Karpas-422 (cell line): ENCODE measurements around the gene CELF5. TPM values are rescaled to one million over a fixed set of nuclear protein-coding genes. Genes with fewer than 3 reads are reported as not detected.
"Not testable (repeated sequence)": the region's sequence is repeated elsewhere in the genome, so short reads cannot be mapped to it uniquely, and the experiment has no call there.

Experiments used
- DNase-seq: peaks from one replicate; pipeline ENCODE4 v3.0.0-alpha.2; 2015
- H2AFZ ChIP-seq: fragments of 200-600 bp; sonication (generic); 2 replicates; pipeline ENCODE4 v1.6.1; 2014; ENCODE audit warnings: antibody characterized with exemption, low read length, mixed read lengths
- H3K27ac ChIP-seq: fragments of 200-600 bp; sonication (generic); 2 replicates; pipeline ENCODE4 v1.5.1; 2014; ENCODE audit warnings: mild to moderate bottlenecking, low read length, moderate library complexity
- H3K27me3 ChIP-seq: fragments of 200-600 bp; sonication (generic); 2 replicates; pipeline ENCODE4 v1.6.1; 2014; ENCODE audit warnings: low read length, mixed read lengths
- H3K36me3 ChIP-seq: fragments of 200-600 bp; sonication (generic); 2 replicates; pipeline ENCODE4 v1.6.1; 2014; ENCODE audit warnings: low read length, mixed read lengths; ENCODE audit not compliant: insufficient read depth
- H3K4me1 ChIP-seq: fragments of 200-600 bp; sonication (generic); 2 replicates; pipeline ENCODE4 v1.6.1; 2014; ENCODE audit warnings: mild to moderate bottlenecking, low read length, mixed read lengths
- H3K4me2 ChIP-seq: fragments of 200-600 bp; sonication (generic); 2 replicates; pipeline ENCODE4 v1.6.1; 2014; ENCODE audit warnings: low read length, low read depth, mild to moderate bottlenecking; ENCODE audit not compliant: poor library complexity, severe bottlenecking
- H3K4me3 ChIP-seq: fragments of 200-600 bp; sonication (generic); 2 replicates; pipeline ENCODE4 v1.5.1; 2014; ENCODE audit warnings: mild to moderate bottlenecking, antibody characterized with exemption, low read length, mixed read lengths
- H3K79me2 ChIP-seq: fragments of 200-600 bp; sonication (generic); 2 replicates; pipeline ENCODE4 v1.6.1; 2014; ENCODE audit warnings: mild to moderate bottlenecking, low read length, mixed read lengths
- H3K9ac ChIP-seq: fragments of 200-600 bp; sonication (generic); 2 replicates; pipeline ENCODE4 v1.6.0; 2014; ENCODE audit warnings: low read length
- H3K9me2 ChIP-seq: fragments of 200-600 bp; sonication (generic), shearing (Covaris generic); replicated peaks from 2 replicates; pipeline ENCODE4 v1.6.0; 2014; ENCODE audit warnings: mild to moderate bottlenecking, low read length, moderate library complexity; ENCODE audit not compliant: insufficient read depth
- H3K9me3 ChIP-seq: fragments of 300-700, 200-600 bp; sonication (generic); 2 replicates; pipeline ENCODE4 v1.6.1; 2014; ENCODE audit warnings: low read length, mixed read lengths
- H4K20me1 ChIP-seq: fragments of 200-600 bp; sonication (generic); 2 replicates; pipeline ENCODE4 v1.6.1; 2014; ENCODE audit warnings: mild to moderate bottlenecking, antibody characterized with exemption, low read length, low read depth; ENCODE audit not compliant: insufficient read depth
- total RNA-seq: library from RNA; depleted of rRNA; stranded (reverse); fragments of >200 nt; shearing (Covaris generic); gene quantifications from 2 replicates; pipeline ENCODE4 v1.2.3, GENCODE V29; 2014; ENCODE audit warnings: low replicate concordance

The CELF5 gene
- total RNA-seq, 1 experiment from 2014 or later: not detected

GRCh38 chr19:3188627-3189596, 35.5 kb upstream of the CELF5 start:
- Histone ChIP-seq H3K9me2 (no peaks in the 10 kb centered on the region), H3K36me3 (no peaks in the 10 kb centered on the region), H3K4me1 (peaks cover 16% of the 10 kb centered on the region), H3K9me3 (no peaks in the 10 kb centered on the region), H3K9ac (no peak overlapping the region), H3K4me3 (no peak overlapping the region), H2AFZ (no peak overlapping the region), H3K4me2 (no peak overlapping the region), H4K20me1 (peaks cover 46% of the 10 kb centered on the region), H3K27ac (no peak overlapping the region), H3K79me2 (peaks cover 59% of the 10 kb centered on the region), H3K27me3 (no peaks in the 10 kb centered on the region)
- no peak for DNase-seq

GRCh38 chr19:3189702-3190469, 34.6 kb upstream of the CELF5 start:
- H3K4me2 ChIP-seq: no peak overlapping the region
- DNase-seq: no peak
- peaks cover 53% of the 10 kb centered on the region for H4K20me1 ChIP-seq
- H3K4me3 ChIP-seq: no peak overlapping the region
- no peak overlapping the region for H3K9ac ChIP-seq
- H3K27me3 ChIP-seq: no peaks in the 10 kb centered on the region
- H3K27ac ChIP-seq: no peak overlapping the region
- H3K4me1 ChIP-seq: peaks cover 14% of the 10 kb centered on the region
- peaks cover 59% of the 10 kb centered on the region for H3K79me2 ChIP-seq
- no peak overlapping the region for H2AFZ ChIP-seq
- H3K36me3 ChIP-seq: no peaks in the 10 kb centered on the region
- H3K9me3 ChIP-seq: no peaks in the 10 kb centered on the region
- no peaks in the 10 kb centered on the region for H3K9me2 ChIP-seq

- Histone ChIP-seq H3K36me3 (no peaks in the 10 kb centered on the region), H3K27me3 (no peaks in the 10 kb centered on the region), H3K9ac (no peak overlapping the region), H2AFZ (no peak overlapping the region), H3K9me3 (no peaks in the 10 kb centered on the region), H3K9me2 (no peaks in the 10 kb centered on the region), H3K4me1 (peaks cover 11% of the 10 kb centered on the region), H3K4me3 (no peak overlapping the region), H3K79me2 (peaks cover 59% of the 10 kb centered on the region), H3K4me2 (no peak overlapping the region), H4K20me1 (peaks cover 53% of the 10 kb centered on the region), H3K27ac (no peak overlapping the region)
- no peak for DNase-seq
Observed at GRCh38 chr19:3190470-3190770, 34.0 kb upstream of the CELF5 start.

GRCh38 chr19:3190921-3191805, 33.3 kb upstream of the CELF5 start:
- peaks cover 55% of the 10 kb centered on the region for H3K79me2 ChIP-seq

GRCh38 chr19:3191806-3192104, 32.7 kb upstream of the CELF5 start:
- H3K27ac ChIP-seq, DNase-seq, H3K27me3 ChIP-seq, H3K36me3 ChIP-seq, H3K4me3 ChIP-seq, H2AFZ ChIP-seq, H3K9me2 ChIP-seq, H3K9ac ChIP-seq, H3K4me2 ChIP-seq, H3K9me3 ChIP-seq: not testable (repeated sequence)
- Histone ChIP-seq H3K4me1 (peaks cover 10% of the 10 kb centered on the region), H4K20me1 (peaks cover 44% of the 10 kb centered on the region), H3K79me2 (peaks cover 49% of the 10 kb centered on the region)

More at GRCh38 chr19:3190921-3191805, 33.3 kb upstream of the CELF5 start:
- Histone ChIP-seq H3K9me2 (no peaks in the 10 kb centered on the region), H3K9me3 (no peaks in the 10 kb centered on the region), H3K27ac (no peak overlapping the region), H3K36me3 (no peaks in the 10 kb centered on the region), H3K4me2 (no peak overlapping the region), H2AFZ (no peak overlapping the region), H4K20me1 (peaks cover 50% of the 10 kb centered on the region), H3K9ac (no peak overlapping the region), H3K27me3 (no peaks in the 10 kb centered on the region), H3K4me1 (peaks cover 11% of the 10 kb centered on the region), H3K4me3 (no peak overlapping the region)
- DNase-seq: no peak

GRCh38 chr19:3192228-3192635, 32.2 kb upstream of the CELF5 start:
- Histone ChIP-seq H3K27me3 (no peaks in the 10 kb centered on the region), H2AFZ (no peak overlapping the region), H3K36me3 (no peaks in the 10 kb centered on the region), H4K20me1 (peaks cover 40% of the 10 kb centered on the region), H3K4me1 (peaks cover 5% of the 10 kb centered on the region), H3K4me2 (no peak overlapping the region), H3K9ac (no peak overlapping the region), H3K9me3 (no peaks in the 10 kb centered on the region), H3K27ac (no peak overlapping the region), H3K4me3 (no peak overlapping the region), H3K9me2 (no peaks in the 10 kb centered on the region), H3K79me2 (peaks cover 44% of the 10 kb centered on the region)
- no peak for DNase-seq

- Histone ChIP-seq H3K4me1 (peaks cover under 1% of the 10 kb centered on the region; the same call in 1 of the 2 replicates), H3K27me3 (no peaks in the 10 kb centered on the region), H3K9ac (no peak overlapping the region), H3K36me3 (no peaks in the 10 kb centered on the region), H3K79me2 (peaks cover 40% of the 10 kb centered on the region), H3K9me3 (no peaks in the 10 kb centered on the region), H2AFZ (no peak overlapping the region), H3K4me3 (no peak overlapping the region), H3K9me2 (no peaks in the 10 kb centered on the region), H3K4me2 (no peak overlapping the region), H4K20me1 (peaks cover 35% of the 10 kb centered on the region), H3K27ac (no peak overlapping the region)
- no peak for DNase-seq
Observed at GRCh38 chr19:3192684-3193083, 31.8 kb upstream of the CELF5 start.
